Measurements from ENCODE around the gene MSRB1. TPM values are rescaled to one million over a fixed set of nuclear protein-coding genes. Genes with fewer than 3 reads are reported as not detected.

The MSRB1 gene
- total RNA-seq, 2 donors from 2014 or later = 13.7 to 21.9 TPM

GRCh38 chr16:1938910-1939309 is 4.1 kb downstream of the MSRB1 start:
- Histone ChIP-seq H3K9me3 (no peaks in the 10 kb centered on the region), H3K27me3 (no peaks in the 10 kb centered on the region), H3K4me3 (no peak overlapping the region), H3K4me1 (peaks cover 0 to 19% of the 10 kb centered on the region in 2 donors), H3K27ac (no peak overlapping the region), H3K36me3 (peaks cover 30% of the 10 kb centered on the region)
- no peak for DNase-seq (ENCODE audit: low spot score)
- no peak for TF ChIP-seq CTCF (IDR thresholded peaks at IDR 0.05)

- no peak for DNase-seq (ENCODE audit: low spot score)
- Histone ChIP-seq H3K4me3 (no peak overlapping the region), H3K36me3 (peaks cover 30% of the 10 kb centered on the region), H3K9me3 (no peaks in the 10 kb centered on the region), H3K27me3 (no peaks in the 10 kb centered on the region), H3K27ac (no peak overlapping the region), H3K4me1 (peaks cover 0 to 14% of the 10 kb centered on the region in 2 donors)
- TF ChIP-seq CTCF (IDR thresholded peaks at IDR 0.05) = no peak
These were observed 4.7 kb downstream of the MSRB1 start for GRCh38 chr16:1938316-1938715.

GRCh38 chr16:1936945-1937479 is 6.0 kb downstream of the MSRB1 start:
- DNase-seq (ENCODE audit: low spot score) = no peak
- Histone ChIP-seq H3K4me3 (no peak overlapping the region), H3K27ac (no peak overlapping the region), H3K9me3 (no peaks in the 10 kb centered on the region), H3K27me3 (no peaks in the 10 kb centered on the region), H3K36me3 (peaks cover 30% of the 10 kb centered on the region), H3K4me1 (peaks cover 0 to 7% of the 10 kb centered on the region in 2 donors)
- TF ChIP-seq CTCF (IDR thresholded peaks at IDR 0.05) = no peak

- Histone ChIP-seq H3K4me1 (peaks cover 0 to 12% of the 10 kb centered on the region in 2 donors), H3K9me3 (no peaks in the 10 kb centered on the region), H3K4me3 (no peak overlapping the region), H3K36me3 (peaks cover 7% of the 10 kb centered on the region), H3K27me3 (no peaks in the 10 kb centered on the region), H3K27ac (no peak overlapping the region)
- no peak for DNase-seq (ENCODE audit: low spot score)
- TF ChIP-seq CTCF (IDR thresholded peaks at IDR 0.05) = no peak
These were observed 9.8 kb downstream of the MSRB1 start for GRCh38 chr16:1933097-1933661.

- Histone ChIP-seq H3K27ac (no peak overlapping the region), H3K27me3 (no peaks in the 10 kb centered on the region), H3K36me3 (no peaks in the 10 kb centered on the region), H3K4me3 (no peak overlapping the region), H3K4me1 (peaks cover 0 to 12% of the 10 kb centered on the region in 2 donors), H3K9me3 (no peaks in the 10 kb centered on the region)
- no peak for TF ChIP-seq CTCF (IDR thresholded peaks at IDR 0.05)
- DNase-seq (ENCODE audit: low spot score) = no peak
These were observed 10.7 kb downstream of the MSRB1 start for GRCh38 chr16:1932050-1933028.
